Smooth muscle cell (in vitro differentiated cells): ENCODE measurements around the gene RABEP1. TPM values are rescaled to one million over a fixed set of nuclear protein-coding genes. Genes with fewer than 3 reads are reported as not detected.

ENCODE experiments used
- DNase-seq: peaks from one replicate; lab custom pipeline; 2025; ENCODE audit not compliant: unreplicated experiment; lab: John Stamatoyannopoulos, UW
- H2AFZ ChIP-seq: fragments of 200-600 bp; sonication (generic); 2 replicates; pipeline ENCODE4 v1.6.0; 2016; ENCODE audit warnings: antibody characterized with exemption, low read depth, mild to moderate bottlenecking
- H3F3A ChIP-seq: fragments of 200-600 bp; sonication (generic); 2 replicates; pipeline ENCODE4 v1.6.0; 2017; ENCODE audit warnings: antibody characterized with exemption, low read depth
- H3K27ac ChIP-seq: fragments of 200-600 bp; sonication (generic); 2 replicates; pipeline ENCODE4 v1.5.1; 2016; ENCODE audit warnings: low read depth, mild to moderate bottlenecking
- H3K27me3 ChIP-seq: fragments of 200-600 bp; sonication (generic); 2 replicates; pipeline ENCODE4 v1.6.1; 2016; ENCODE audit warnings: low read depth, mild to moderate bottlenecking
- H3K36me3 ChIP-seq: fragments of 200-600 bp; sonication (generic); 2 replicates; pipeline ENCODE4 v1.5.1; 2016; ENCODE audit warnings: low read depth
- H3K4me1 ChIP-seq: fragments of 200-600 bp; sonication (generic); 2 replicates; pipeline ENCODE4 v1.5.1; 2016; ENCODE audit warnings: low read depth
- H3K4me2 ChIP-seq: fragments of 200-600 bp; sonication (generic); 2 replicates; pipeline ENCODE4 v1.6.0; 2016; ENCODE audit warnings: mild to moderate bottlenecking
- H3K4me3 ChIP-seq: fragments of 200-600 bp; sonication (generic); 2 replicates; pipeline ENCODE4 v1.5.1; 2016; ENCODE audit warnings: mild to moderate bottlenecking
- H3K79me2 ChIP-seq: fragments of 200-600 bp; sonication (generic); 2 replicates; pipeline ENCODE4 v1.6.0; 2016; ENCODE audit warnings: low read depth, mild to moderate bottlenecking
- H3K9ac ChIP-seq: fragments of 200-600 bp; sonication (generic); 2 replicates; pipeline ENCODE4 v1.6.0; 2016; ENCODE audit warnings: low read depth
- H3K9me3 ChIP-seq: fragments of 200-600 bp; sonication (generic); replicated peaks from 2 replicates; pipeline ENCODE4 v1.5.1; 2016; ENCODE audit warnings: low read depth
- H4K20me1 ChIP-seq: fragments of 200-600 bp; sonication (generic); 2 replicates; pipeline ENCODE4 v1.6.0; 2016; ENCODE audit warnings: low read depth
- CTCF ChIP-seq: fragments of 200-600 bp; sonication (generic); IDR thresholded peaks from 2 replicates; pipeline ENCODE4 v1.5.1; 2017; ENCODE audit warnings: borderline replicate concordance, mild to moderate bottlenecking, antibody characterized with exemption; ENCODE audit not compliant: insufficient read depth, poor library complexity, severe bottlenecking
- WGBS: methylation state at CpG from one replicate; pipeline ENCODE4 v1.1.7; 2016; ENCODE audit warnings: low lambda C conversion rate; 5-methylcytosine and 5-hydroxymethylcytosine counted together
- polyA plus RNA-seq: library from polyadenylated mRNA; unstranded; fragments of >200 nt; fragmentation: Nextera tagmentation; extraction: Ambion mirVana; gene quantifications from 2 replicates; pipeline ENCODE4 v1.2.1, GENCODE V29; 2016
- total RNA-seq: library from RNA; depleted of rRNA; stranded (reverse); fragments of >200 nt; gene quantifications from 2 replicates; pipeline ENCODE4 v1.2.3, GENCODE V29; 2014

The RABEP1 gene
- total and polyA plus RNA-seq, 2 experiments from 2014 or later = 25.3 to 26.5 TPM

- H3K4me3 ChIP-seq = no peak overlapping the region
- no peaks in the 10 kb centered on the region for H3K4me1 ChIP-seq
- no peaks in the 10 kb centered on the region for H4K20me1 ChIP-seq
- no peak overlapping the region for H3K9ac ChIP-seq
- H3K27ac ChIP-seq = no peak overlapping the region
- H3K36me3 ChIP-seq = peaks cover 6% of the 10 kb centered on the region
- no peaks in the 10 kb centered on the region for H3K9me3 ChIP-seq
- no peaks in the 10 kb centered on the region for H3K79me2 ChIP-seq
- 98% methylated on average over 9 of the region's 9 CpGs for WGBS
- TF ChIP-seq CTCF = no peak
- DNase-seq = no peak
- H3F3A ChIP-seq = no peaks in the 10 kb centered on the region
- H3K4me2 ChIP-seq = no peak overlapping the region
- no peak overlapping the region for H2AFZ ChIP-seq
- H3K27me3 ChIP-seq = no peaks in the 10 kb centered on the region
Measured at GRCh38 chr17:5344914-5345313, 62.8 kb downstream of the RABEP1 start.

GRCh38 chr17:5352681-5353289 is 70.7 kb downstream of the RABEP1 start:
- H3K27ac ChIP-seq = no peak overlapping the region
- no peak for DNase-seq

GRCh38 chr17:5354310-5354709 is 72.2 kb downstream of the RABEP1 start:
- Histone ChIP-seq H3K79me2 (no peaks in the 10 kb centered on the region), H3F3A (no peaks in the 10 kb centered on the region), H3K4me1 (no peaks in the 10 kb centered on the region), H3K27ac (no peak overlapping the region), H3K4me3 (no peak overlapping the region), H3K9me3 (no peaks in the 10 kb centered on the region), H2AFZ (no peak overlapping the region), H3K9ac (no peak overlapping the region), H3K36me3 (no peaks in the 10 kb centered on the region), H4K20me1 (no peaks in the 10 kb centered on the region), H3K27me3 (no peaks in the 10 kb centered on the region), H3K4me2 (no peak overlapping the region)
- WGBS = 92% methylated on average over 2 of the region's 2 CpGs
- TF ChIP-seq CTCF = no peak
- no peak for DNase-seq

More at GRCh38 chr17:5352681-5353289, 70.7 kb downstream of the RABEP1 start:
- no peak overlapping the region for H3K4me2 ChIP-seq
- no peaks in the 10 kb centered on the region for H3F3A ChIP-seq
- no peaks in the 10 kb centered on the region for H3K9me3 ChIP-seq
- no peaks in the 10 kb centered on the region for H3K27me3 ChIP-seq
- H4K20me1 ChIP-seq = no peaks in the 10 kb centered on the region
- H3K79me2 ChIP-seq = no peaks in the 10 kb centered on the region
- H3K4me1 ChIP-seq = no peaks in the 10 kb centered on the region
- no peak overlapping the region for H3K9ac ChIP-seq
- H3K4me3 ChIP-seq = no peak overlapping the region
- 92% methylated on average over 4 of the region's 4 CpGs for WGBS
- TF ChIP-seq CTCF = no peak
- no peaks in the 10 kb centered on the region for H3K36me3 ChIP-seq
- H2AFZ ChIP-seq = no peak overlapping the region

- no peaks in the 10 kb centered on the region for H3K79me2 ChIP-seq
- H3K36me3 ChIP-seq = no peaks in the 10 kb centered on the region
- no peak overlapping the region for H3K4me3 ChIP-seq
- H3K4me2 ChIP-seq = no peak overlapping the region
- no peaks in the 10 kb centered on the region for H3K4me1 ChIP-seq
- TF ChIP-seq CTCF = no peak
- no peak for DNase-seq
- no peaks in the 10 kb centered on the region for H3K27me3 ChIP-seq
- H4K20me1 ChIP-seq = no peaks in the 10 kb centered on the region
- WGBS = 87% methylated on average over 2 of the region's 2 CpGs
- H3K9ac ChIP-seq = no peak overlapping the region
- no peak overlapping the region for H3K27ac ChIP-seq
- H3F3A ChIP-seq = no peaks in the 10 kb centered on the region
- no peaks in the 10 kb centered on the region for H3K9me3 ChIP-seq
- no peak overlapping the region for H2AFZ ChIP-seq
Measured at GRCh38 chr17:5354886-5355415, 72.9 kb downstream of the RABEP1 start.
